ENCODE results near the gene WRNIP1. TPM values are rescaled to one million over a fixed set of nuclear protein-coding genes. Genes with fewer than 3 reads are reported as not detected.
A peak's percentile ranks its signal among the peaks of the same experiment; 100 is the strongest.

The WRNIP1 gene
- total RNA-seq, 4 donors from 2014 or later = 62.6 to 89.4 (median 76.2) TPM

DNA sequence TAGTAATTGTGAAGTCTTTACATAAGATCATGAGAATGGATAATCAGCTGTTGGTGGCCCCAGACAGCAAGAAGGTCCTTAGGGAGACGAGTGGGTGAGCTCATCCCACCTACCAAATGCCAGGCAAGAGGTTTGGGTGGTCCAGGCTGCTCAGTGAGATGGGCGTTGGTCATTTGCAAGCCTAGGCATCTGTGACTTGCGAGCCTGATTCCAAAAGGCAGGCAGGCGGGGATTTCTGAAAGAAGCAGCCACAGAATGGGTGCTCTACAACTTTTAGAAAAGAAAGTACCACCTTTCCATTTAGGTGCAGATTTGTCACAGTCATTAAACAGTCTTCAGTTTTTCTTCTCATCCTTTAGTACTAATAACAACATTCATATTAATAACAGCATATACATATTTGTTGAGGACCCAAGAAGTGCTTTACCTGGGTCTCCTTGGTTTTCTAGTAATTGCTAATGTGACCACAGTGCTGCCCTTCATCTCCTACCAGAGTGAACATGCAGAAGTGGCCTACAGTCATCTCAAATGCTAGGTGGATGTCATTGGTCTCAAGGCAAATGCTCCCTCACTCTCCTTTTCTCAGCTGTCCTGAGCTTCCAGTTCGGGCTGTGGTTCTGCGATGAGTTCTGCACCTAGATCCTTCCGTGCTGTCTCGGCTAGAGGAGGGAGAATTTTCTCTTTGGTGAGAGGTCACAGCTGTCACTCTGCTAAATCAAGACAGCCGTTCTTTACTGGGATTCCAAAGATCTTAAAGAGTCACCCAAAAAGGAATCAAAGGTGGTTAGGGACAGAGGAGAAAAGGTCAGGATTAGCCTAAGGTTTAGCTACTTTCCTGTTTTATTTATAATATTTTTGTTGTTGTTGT is 2.7 kb downstream of the WRNIP1 start:
- WGBS, 2 donors = 40 to 50% methylated on average over 9 of the region's 9 CpGs
- peak overlapping the region in 1 of 4 donors; percentile 95 for H3K27ac ChIP-seq
- TF ChIP-seq EP300 (IDR thresholded peaks at IDR 0.05) (no peak), POLR2A (IDR thresholded peaks at IDR 0.05) (no peak)
- TF ChIP-seq, protein P1, sequence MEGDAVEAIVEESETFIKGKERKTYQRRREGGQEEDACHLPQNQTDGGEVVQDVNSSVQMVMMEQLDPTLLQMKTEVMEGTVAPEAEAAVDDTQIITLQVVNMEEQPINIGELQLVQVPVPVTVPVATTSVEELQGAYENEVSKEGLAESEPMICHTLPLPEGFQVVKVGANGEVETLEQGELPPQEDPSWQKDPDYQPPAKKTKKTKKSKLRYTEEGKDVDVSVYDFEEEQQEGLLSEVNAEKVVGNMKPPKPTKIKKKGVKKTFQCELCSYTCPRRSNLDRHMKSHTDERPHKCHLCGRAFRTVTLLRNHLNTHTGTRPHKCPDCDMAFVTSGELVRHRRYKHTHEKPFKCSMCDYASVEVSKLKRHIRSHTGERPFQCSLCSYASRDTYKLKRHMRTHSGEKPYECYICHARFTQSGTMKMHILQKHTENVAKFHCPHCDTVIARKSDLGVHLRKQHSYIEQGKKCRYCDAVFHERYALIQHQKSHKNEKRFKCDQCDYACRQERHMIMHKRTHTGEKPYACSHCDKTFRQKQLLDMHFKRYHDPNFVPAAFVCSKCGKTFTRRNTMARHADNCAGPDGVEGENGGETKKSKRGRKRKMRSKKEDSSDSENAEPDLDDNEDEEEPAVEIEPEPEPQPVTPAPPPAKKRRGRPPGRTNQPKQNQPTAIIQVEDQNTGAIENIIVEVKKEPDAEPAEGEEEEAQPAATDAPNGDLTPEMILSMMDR (IDR thresholded peaks at IDR 0.05) = no peak

DNA sequence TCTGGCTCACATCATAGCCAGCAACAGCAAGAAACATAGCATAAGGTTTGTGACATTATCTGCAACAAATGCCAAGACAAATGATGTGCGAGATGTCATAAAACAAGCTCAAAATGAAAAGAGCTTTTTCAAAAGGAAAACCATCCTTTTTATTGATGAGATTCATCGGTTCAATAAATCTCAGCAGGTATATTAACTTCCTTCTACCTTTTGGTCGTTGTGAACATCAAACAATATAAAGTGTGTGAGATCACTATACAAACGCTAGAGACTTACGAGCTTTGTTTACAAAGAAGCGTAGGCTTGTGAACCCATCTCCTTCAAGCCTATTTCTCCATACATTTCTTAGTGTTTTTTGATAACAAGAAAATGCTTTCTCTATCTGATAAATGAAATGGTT is 3.5 kb downstream of the WRNIP1 start:
- TF ChIP-seq POLR2A (IDR thresholded peaks at IDR 0.05) (no peak), EP300 (IDR thresholded peaks at IDR 0.05) (no peak)
- TF ChIP-seq, protein P1 (IDR thresholded peaks at IDR 0.05) = no peak
- Histone ChIP-seq H3K4me1 (peaks cover 0 to 62% (median 27%) of the 10 kb centered on the region in 4 donors), H3K4me3 (no peak overlapping the region), H3K36me3 (peaks cover 0 to 13% (median 0%) of the 10 kb centered on the region in 3 donors), H3K9me3 (no peaks in the 10 kb centered on the region), H3K27ac (peak overlapping the region in 1 of 4 donors; percentile 95), H3K27me3 (no peaks in the 10 kb centered on the region)
- 45 to 50% methylated on average over 6 of the region's 6 CpGs for WGBS, 2 donors
- no peak for DNase-seq (ENCODE audit: low spot score in 2 of 2)

More for the DNA sequence above, 2.7 kb downstream of the WRNIP1 start:
- DNase-seq (ENCODE audit: low spot score in 2 of 2) = no peak
- Histone ChIP-seq H3K4me3 (peak overlapping the region in 3 of 4 donors; percentile 4 to 85 (median 72)), H3K9me3 (no peaks in the 10 kb centered on the region), H3K4me1 (peaks cover 0 to 55% (median 27%) of the 10 kb centered on the region in 4 donors), H3K27me3 (no peaks in the 10 kb centered on the region), H3K36me3 (peaks cover 0 to 6% (median 0%) of the 10 kb centered on the region in 3 donors)

DNA sequence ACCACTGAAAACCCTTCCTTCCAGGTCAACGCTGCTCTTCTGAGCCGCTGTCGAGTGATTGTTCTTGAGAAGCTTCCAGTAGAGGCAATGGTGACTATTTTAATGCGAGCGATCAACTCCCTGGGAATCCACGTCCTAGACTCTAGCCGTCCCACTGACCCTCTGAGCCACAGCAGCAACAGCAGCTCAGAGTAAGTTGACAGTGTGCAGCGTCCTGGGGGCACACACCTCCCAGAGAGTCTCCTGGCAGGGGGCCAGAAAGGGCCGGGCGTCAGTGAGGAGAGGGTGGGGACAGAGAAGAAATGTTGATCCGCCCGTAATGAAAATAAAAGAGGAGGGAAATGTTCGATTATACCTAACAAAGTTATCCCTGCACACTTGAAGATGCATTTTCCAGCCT is 5.0 kb downstream of the WRNIP1 start:
- Histone ChIP-seq H3K36me3 (peaks cover 0 to 27% (median 0%) of the 10 kb centered on the region in 3 donors), H3K4me3 (no peak overlapping the region), H3K27me3 (no peaks in the 10 kb centered on the region), H3K9me3 (no peaks in the 10 kb centered on the region), H3K4me1 (peaks cover 0 to 66% (median 27%) of the 10 kb centered on the region in 4 donors), H3K27ac (peak overlapping the region in 1 of 4 donors; percentile 14)
- no peak for TF ChIP-seq POLR2A (IDR thresholded peaks at IDR 0.05)
- TF ChIP-seq, protein P1 (IDR thresholded peaks at IDR 0.05) = no peak
- no peak for TF ChIP-seq EP300 (IDR thresholded peaks at IDR 0.05)
- WGBS, 2 donors = 52 to 59% methylated on average over 13 of the region's 13 CpGs
- DNase-seq (ENCODE audit: low spot score in 2 of 2) = no peak

DNA sequence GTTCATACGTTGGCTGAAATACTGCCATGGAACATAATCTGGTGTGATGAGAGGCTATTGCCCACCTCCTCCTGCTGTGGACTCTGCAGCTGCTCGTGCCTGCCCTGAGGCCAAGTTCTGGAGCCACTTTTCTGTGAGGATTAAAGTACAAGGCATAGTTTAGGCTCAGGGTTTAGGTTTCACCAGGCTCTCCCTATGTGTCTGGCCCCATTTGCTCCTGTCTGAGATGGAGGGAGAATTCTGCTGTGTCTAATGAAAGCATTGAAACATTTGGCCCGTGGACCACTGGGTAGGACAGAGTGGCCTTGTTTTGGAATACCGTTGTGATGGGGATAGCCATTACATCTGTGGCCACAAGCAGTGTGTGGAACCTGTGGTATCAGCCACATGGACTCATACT is 5.9 kb downstream of the WRNIP1 start:
- Histone ChIP-seq H3K9me3 (no peaks in the 10 kb centered on the region), H3K4me1 (peaks cover 0 to 75% (median 27%) of the 10 kb centered on the region in 4 donors), H3K27ac (no peak overlapping the region), H3K4me3 (no peak overlapping the region), H3K36me3 (peaks cover 0 to 30% (median 0%) of the 10 kb centered on the region in 3 donors), H3K27me3 (no peaks in the 10 kb centered on the region)
- WGBS, 2 donors = 75 to 78% methylated on average over 4 of the region's 4 CpGs
- TF ChIP-seq POLR2A (IDR thresholded peaks at IDR 0.05) (no peak), EP300 (IDR thresholded peaks at IDR 0.05) (no peak)
- TF ChIP-seq, protein P1 (IDR thresholded peaks at IDR 0.05) = no peak
- no peak for DNase-seq (ENCODE audit: low spot score in 2 of 2)

DNA sequence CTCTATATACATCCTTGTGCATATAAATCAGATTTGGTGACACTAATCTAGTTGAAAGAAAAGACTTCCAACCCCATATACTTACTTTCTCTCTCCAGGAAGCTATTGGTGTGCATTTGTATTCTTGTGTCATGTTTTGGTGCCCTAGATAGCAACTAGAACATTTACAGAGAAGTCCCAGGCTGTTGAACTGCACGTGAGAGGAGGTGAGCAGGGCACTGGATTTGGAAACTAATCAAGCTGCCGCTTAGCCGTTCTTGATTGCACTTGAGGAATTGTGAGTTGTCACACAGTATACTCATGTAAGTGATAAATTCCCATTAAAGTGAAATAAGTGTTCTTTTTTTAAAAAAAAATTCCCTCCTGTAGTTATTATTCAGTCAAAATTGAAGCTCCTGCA is 7.6 kb downstream of the WRNIP1 start:
- WGBS, 2 donors = 86 to 88% methylated on average over 3 of the region's 3 CpGs
- peaks cover 0 to 64% (median 20%) of the 10 kb centered on the region in 4 donors for H3K4me1 ChIP-seq
- no peak for DNase-seq (ENCODE audit: low spot score in 2 of 2)

More for the DNA sequence above, 7.6 kb downstream of the WRNIP1 start:
- no peaks in the 10 kb centered on the region for H3K27me3 ChIP-seq
- H3K27ac ChIP-seq = no peak overlapping the region
- H3K36me3 ChIP-seq = peaks cover 0 to 30% (median 0%) of the 10 kb centered on the region in 3 donors
- TF ChIP-seq, protein P1 (IDR thresholded peaks at IDR 0.05) = no peak
- no peak for TF ChIP-seq POLR2A (IDR thresholded peaks at IDR 0.05)
- no peak for TF ChIP-seq EP300 (IDR thresholded peaks at IDR 0.05)
- no peak overlapping the region for H3K4me3 ChIP-seq
- H3K9me3 ChIP-seq = no peaks in the 10 kb centered on the region
